ENCODE results near the gene COL6A5. TPM values are rescaled to one million over a fixed set of nuclear protein-coding genes. Genes with fewer than 3 reads are reported as not detected.

Gene COL6A5
- total and polyA plus RNA-seq, 4 donors: 0.01 to 0.09 TPM; not detected in 2

DNA sequence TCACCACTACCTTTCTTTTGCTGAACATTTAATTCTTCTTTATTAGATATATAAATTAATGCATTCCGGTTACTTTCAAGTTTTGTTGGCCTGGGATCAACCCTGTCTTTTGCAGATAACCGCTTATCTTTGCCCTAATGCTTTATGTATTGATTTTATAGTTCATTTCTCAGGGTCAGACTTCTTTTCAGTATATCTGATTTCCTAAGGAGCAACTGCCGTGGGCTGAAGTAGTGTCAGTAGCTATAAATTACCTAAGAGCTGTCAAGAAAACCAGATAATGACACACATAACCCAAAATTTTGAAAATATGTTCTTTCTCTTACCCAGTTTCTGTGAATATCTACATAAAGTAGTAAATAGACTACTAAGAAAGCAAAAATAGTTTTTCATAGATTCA, 38.0 kb downstream of the COL6A5 start:
- WGBS: 75% methylated on average over 3 of the region's 3 CpGs
- no peak overlapping the region for H3K4me3 ChIP-seq (ENCODE audit: low read depth in 1 of 3, low read length in 3 of 3)
- no peak overlapping the region for H3K27ac ChIP-seq (ENCODE audit: low read depth in 1 of 2, low read length in 2 of 2)
- no peaks in the 10 kb centered on the region for H3K27me3 ChIP-seq (ENCODE audit: control insufficient read depth in 4 of 4, insufficient read depth in 4 of 4, low read length in 3 of 4)
- H3K9me3 ChIP-seq (ENCODE audit: control insufficient read depth in 4 of 4, low read length in 3 of 4): peaks cover 0 to 3% (median 0%) of the 10 kb centered on the region in 4 donors
- H3K9ac ChIP-seq (ENCODE audit: low read depth in 1 of 2, low read length in 2 of 2): no peak overlapping the region
- no peaks in the 10 kb centered on the region for H3K4me1 ChIP-seq (ENCODE audit: control insufficient read depth in 4 of 4, insufficient read depth in 4 of 4, low read length in 3 of 4)
- no peaks in the 10 kb centered on the region for H3K36me3 ChIP-seq (ENCODE audit: control insufficient read depth in 4 of 4, insufficient read depth in 3 of 4, low read depth in 1 of 4, low read length in 3 of 4)
- no peak for DNase-seq (ENCODE audit: low spot score)
- TF ChIP-seq, protein P1, sequence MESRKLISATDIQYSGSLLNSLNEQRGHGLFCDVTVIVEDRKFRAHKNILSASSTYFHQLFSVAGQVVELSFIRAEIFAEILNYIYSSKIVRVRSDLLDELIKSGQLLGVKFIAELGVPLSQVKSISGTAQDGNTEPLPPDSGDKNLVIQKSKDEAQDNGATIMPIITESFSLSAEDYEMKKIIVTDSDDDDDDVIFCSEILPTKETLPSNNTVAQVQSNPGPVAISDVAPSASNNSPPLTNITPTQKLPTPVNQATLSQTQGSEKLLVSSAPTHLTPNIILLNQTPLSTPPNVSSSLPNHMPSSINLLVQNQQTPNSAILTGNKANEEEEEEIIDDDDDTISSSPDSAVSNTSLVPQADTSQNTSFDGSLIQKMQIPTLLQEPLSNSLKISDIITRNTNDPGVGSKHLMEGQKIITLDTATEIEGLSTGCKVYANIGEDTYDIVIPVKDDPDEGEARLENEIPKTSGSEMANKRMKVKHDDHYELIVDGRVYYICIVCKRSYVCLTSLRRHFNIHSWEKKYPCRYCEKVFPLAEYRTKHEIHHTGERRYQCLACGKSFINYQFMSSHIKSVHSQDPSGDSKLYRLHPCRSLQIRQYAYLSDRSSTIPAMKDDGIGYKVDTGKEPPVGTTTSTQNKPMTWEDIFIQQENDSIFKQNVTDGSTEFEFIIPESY (IDR thresholded peaks at IDR 0.05): no peak
- TF ChIP-seq RXRA (IDR thresholded peaks at IDR 0.05) (no peak), EGR1 (IDR thresholded peaks at IDR 0.05; ENCODE audit: low read depth in 2 of 2) (no peak), JUND (IDR thresholded peaks at IDR 0.05) (no peak)

GRCh38 chr3:130384476-130385025, 39.1 kb downstream of the COL6A5 start:
- H3K27me3 ChIP-seq (ENCODE audit: control insufficient read depth in 4 of 4, insufficient read depth in 4 of 4, low read length in 3 of 4): no peaks in the 10 kb centered on the region
- no peak for DNase-seq (ENCODE audit: low spot score)
- WGBS: 75% methylated on average over 3 of the region's 3 CpGs
- no peak for TF ChIP-seq FOXA2 (IDR thresholded peaks at IDR 0.05)
- TF ChIP-seq GABPA (IDR thresholded peaks at IDR 0.05 in 1 of 2, conservative IDR thresholded peaks at IDR 0.05 in 1 of 2): no peak
- no peak for TF ChIP-seq HNF4A (conservative IDR thresholded peaks at IDR 0.05)
- TF ChIP-seq, protein P2, sequence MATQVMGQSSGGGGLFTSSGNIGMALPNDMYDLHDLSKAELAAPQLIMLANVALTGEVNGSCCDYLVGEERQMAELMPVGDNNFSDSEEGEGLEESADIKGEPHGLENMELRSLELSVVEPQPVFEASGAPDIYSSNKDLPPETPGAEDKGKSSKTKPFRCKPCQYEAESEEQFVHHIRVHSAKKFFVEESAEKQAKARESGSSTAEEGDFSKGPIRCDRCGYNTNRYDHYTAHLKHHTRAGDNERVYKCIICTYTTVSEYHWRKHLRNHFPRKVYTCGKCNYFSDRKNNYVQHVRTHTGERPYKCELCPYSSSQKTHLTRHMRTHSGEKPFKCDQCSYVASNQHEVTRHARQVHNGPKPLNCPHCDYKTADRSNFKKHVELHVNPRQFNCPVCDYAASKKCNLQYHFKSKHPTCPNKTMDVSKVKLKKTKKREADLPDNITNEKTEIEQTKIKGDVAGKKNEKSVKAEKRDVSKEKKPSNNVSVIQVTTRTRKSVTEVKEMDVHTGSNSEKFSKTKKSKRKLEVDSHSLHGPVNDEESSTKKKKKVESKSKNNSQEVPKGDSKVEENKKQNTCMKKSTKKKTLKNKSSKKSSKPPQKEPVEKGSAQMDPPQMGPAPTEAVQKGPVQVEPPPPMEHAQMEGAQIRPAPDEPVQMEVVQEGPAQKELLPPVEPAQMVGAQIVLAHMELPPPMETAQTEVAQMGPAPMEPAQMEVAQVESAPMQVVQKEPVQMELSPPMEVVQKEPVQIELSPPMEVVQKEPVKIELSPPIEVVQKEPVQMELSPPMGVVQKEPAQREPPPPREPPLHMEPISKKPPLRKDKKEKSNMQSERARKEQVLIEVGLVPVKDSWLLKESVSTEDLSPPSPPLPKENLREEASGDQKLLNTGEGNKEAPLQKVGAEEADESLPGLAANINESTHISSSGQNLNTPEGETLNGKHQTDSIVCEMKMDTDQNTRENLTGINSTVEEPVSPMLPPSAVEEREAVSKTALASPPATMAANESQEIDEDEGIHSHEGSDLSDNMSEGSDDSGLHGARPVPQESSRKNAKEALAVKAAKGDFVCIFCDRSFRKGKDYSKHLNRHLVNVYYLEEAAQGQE (IDR thresholded peaks at IDR 0.05): no peak
- no peak for TF ChIP-seq EGR1 (IDR thresholded peaks at IDR 0.05; ENCODE audit: low read depth in 2 of 2)
- TF ChIP-seq, protein P3, sequence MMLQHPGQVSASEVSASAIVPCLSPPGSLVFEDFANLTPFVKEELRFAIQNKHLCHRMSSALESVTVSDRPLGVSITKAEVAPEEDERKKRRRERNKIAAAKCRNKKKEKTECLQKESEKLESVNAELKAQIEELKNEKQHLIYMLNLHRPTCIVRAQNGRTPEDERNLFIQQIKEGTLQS (IDR thresholded peaks at IDR 0.05): no peak
- TF ChIP-seq NR2F2 (IDR thresholded peaks at IDR 0.05): no peak
- TF ChIP-seq CTCF (IDR thresholded peaks at IDR 0.05; ENCODE audit: low read depth, low read length, missing input control): no peak
- TF ChIP-seq TAF1 (conservative IDR thresholded peaks at IDR 0.05): no peak
- no peak for TF ChIP-seq YY1 (IDR thresholded peaks at IDR 0.05)
- TF ChIP-seq, protein P1 (IDR thresholded peaks at IDR 0.05): no peak
- no peak for TF ChIP-seq FOXA1 (IDR thresholded peaks at IDR 0.05)
- TF ChIP-seq RXRA (IDR thresholded peaks at IDR 0.05): no peak
- TF ChIP-seq HNF4G (IDR thresholded peaks at IDR 0.05): no peak
- no peak for TF ChIP-seq SP1 (IDR thresholded peaks at IDR 0.05)
- H3K4me1 ChIP-seq (ENCODE audit: control insufficient read depth in 4 of 4, insufficient read depth in 4 of 4, low read length in 3 of 4): no peaks in the 10 kb centered on the region
- no peaks in the 10 kb centered on the region for H3K36me3 ChIP-seq (ENCODE audit: control insufficient read depth in 4 of 4, insufficient read depth in 3 of 4, low read depth in 1 of 4, low read length in 3 of 4)
- no peak overlapping the region for H3K4me3 ChIP-seq (ENCODE audit: low read depth in 1 of 3, low read length in 3 of 3)
- no peak overlapping the region for H3K27ac ChIP-seq (ENCODE audit: low read depth in 1 of 2, low read length in 2 of 2)
- peaks cover 0 to 3% (median 0%) of the 10 kb centered on the region in 4 donors for H3K9me3 ChIP-seq (ENCODE audit: control insufficient read depth in 4 of 4, low read length in 3 of 4)
- H3K9ac ChIP-seq (ENCODE audit: low read depth in 1 of 2, low read length in 2 of 2): no peak overlapping the region
